Mucosa of stomach (tissue), 1 donor: ENCODE data around the gene MLEC.

Experiments used
- H3K27me3 ChIP-seq: one replicate; pipeline ENCODE4 v1.7.0; 2013; ENCODE audit warnings: mild to moderate bottlenecking, low read length; ENCODE audit not compliant: control insufficient read depth, insufficient read depth
- H3K36me3 ChIP-seq: one replicate; pipeline ENCODE4 v1.7.0; 2013; ENCODE audit warnings: low read length; ENCODE audit not compliant: control insufficient read depth, insufficient read depth
- H3K4me1 ChIP-seq: one replicate; pipeline ENCODE4 v1.7.0; 2013; ENCODE audit warnings: mild to moderate bottlenecking, low read length; ENCODE audit not compliant: control insufficient read depth, insufficient read depth
- H3K4me3 ChIP-seq: one replicate; pipeline ENCODE4 v1.7.0; 2013; ENCODE audit warnings: low read length
- H3K9ac ChIP-seq: one replicate; pipeline ENCODE4 v1.7.0; 2013; ENCODE audit warnings: mild to moderate bottlenecking, low read length, moderate library complexity
- H3K9me3 ChIP-seq: one replicate; pipeline ENCODE4 v1.7.0; 2013; ENCODE audit warnings: mild to moderate bottlenecking, low read length, moderate library complexity; ENCODE audit not compliant: control insufficient read depth
- donor health status: Pancreatic carcinoma.

The MLEC gene

DNA sequence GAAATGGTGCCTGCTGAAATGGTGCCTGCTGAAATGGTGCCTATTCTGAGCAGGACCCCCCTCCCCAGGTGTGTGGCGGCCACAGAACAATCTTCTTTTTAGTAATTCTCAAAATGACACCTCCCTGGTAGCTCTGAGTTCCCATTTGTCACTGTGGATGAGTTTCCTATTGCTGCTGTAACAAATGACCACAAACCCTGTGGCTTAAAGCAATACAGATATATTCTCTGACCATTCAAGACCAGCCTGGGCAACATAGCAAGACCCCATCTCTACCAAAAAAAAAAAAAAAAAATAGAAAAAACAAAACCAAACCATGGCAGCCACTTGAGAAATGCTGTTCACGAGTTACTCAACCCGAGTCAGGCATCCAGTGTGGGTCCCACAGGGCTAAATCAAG is 46.6 kb downstream of the MLEC start:
- Histone ChIP-seq H3K4me3 (no peak overlapping the region), H3K36me3 (no peaks in the 10 kb centered on the region), H3K4me1 (no peaks in the 10 kb centered on the region), H3K9ac (no peak overlapping the region), H3K9me3 (no peaks in the 10 kb centered on the region), H3K27me3 (no peaks in the 10 kb centered on the region)

- Histone ChIP-seq H3K36me3 (no peaks in the 10 kb centered on the region), H3K4me3 (no peak overlapping the region), H3K9ac (no peak overlapping the region), H3K9me3 (no peaks in the 10 kb centered on the region), H3K4me1 (no peaks in the 10 kb centered on the region), H3K27me3 (no peaks in the 10 kb centered on the region)
These were observed 47.3 kb downstream of the MLEC start for GRCh38 chr12:120734210-120734609.

DNA sequence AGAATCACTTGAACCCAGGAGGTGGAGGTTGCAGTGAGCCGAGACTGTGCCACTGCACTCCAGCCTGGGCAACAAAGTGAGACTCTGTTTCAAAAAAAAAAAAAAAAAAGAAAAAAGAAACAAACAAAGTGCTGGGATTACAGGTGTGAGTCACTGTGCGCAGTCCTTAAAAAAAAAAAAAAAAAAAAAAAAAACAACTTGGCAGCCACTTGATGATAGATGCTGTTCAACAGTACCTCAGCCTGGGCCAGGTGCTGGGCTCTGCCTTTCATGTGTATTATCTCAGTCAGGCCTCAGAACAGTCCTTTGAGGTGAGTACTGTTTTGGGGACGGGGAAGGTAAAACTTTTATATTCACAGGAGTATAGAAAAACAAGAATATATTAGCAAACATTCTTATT is 48.2 kb downstream of the MLEC start:
- Histone ChIP-seq H3K4me1 (no peaks in the 10 kb centered on the region), H3K27me3 (no peaks in the 10 kb centered on the region), H3K9me3 (no peaks in the 10 kb centered on the region), H3K36me3 (no peaks in the 10 kb centered on the region), H3K4me3 (no peak overlapping the region), H3K9ac (no peak overlapping the region)

GRCh38 chr12:120736404-120737331 is 49.7 kb downstream of the MLEC start:
- Histone ChIP-seq H3K36me3 (no peaks in the 10 kb centered on the region), H3K4me1 (no peaks in the 10 kb centered on the region), H3K9me3 (no peaks in the 10 kb centered on the region), H3K4me3 (no peak overlapping the region), H3K27me3 (no peaks in the 10 kb centered on the region), H3K9ac (no peak overlapping the region)

GRCh38 chr12:120737557-120738251 is 50.8 kb downstream of the MLEC start:
- Histone ChIP-seq H3K9ac (no peak overlapping the region), H3K9me3 (no peaks in the 10 kb centered on the region), H3K4me3 (no peak overlapping the region), H3K27me3 (no peaks in the 10 kb centered on the region), H3K36me3 (no peaks in the 10 kb centered on the region), H3K4me1 (no peaks in the 10 kb centered on the region)

DNA sequence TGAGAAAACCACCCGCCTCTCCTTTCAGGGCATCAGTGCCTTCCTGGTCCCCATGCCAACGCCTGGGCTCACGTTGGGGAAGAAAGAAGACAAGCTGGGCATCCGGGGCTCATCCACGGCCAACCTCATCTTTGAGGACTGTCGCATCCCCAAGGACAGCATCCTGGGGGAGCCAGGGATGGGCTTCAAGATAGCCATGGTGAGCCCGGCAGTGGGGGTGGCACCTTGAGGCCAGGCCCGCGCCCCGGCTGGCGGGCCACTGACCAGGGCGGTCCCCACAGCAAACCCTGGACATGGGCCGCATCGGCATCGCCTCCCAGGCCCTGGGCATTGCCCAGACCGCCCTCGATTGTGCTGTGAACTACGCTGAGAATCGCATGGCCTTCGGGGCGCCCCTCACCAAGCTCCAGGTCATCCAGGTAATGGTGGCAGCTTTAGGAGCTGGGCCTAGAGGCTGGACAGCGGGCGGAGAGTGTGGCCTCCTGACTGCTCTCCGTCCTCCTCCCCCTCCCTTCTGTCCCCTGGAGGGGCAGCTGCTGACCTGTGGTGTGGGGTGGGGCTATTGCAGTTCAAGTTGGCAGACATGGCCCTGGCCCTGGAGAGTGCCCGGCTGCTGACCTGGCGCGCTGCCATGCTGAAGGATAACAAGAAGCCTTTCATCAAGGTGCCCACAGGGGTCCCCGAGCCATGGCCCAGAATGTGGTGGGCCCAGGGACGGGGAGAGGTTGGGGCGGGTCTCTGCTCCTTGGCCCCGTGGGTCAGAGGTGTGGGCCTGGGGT is 51.5 kb downstream of the MLEC start:
- Histone ChIP-seq H3K9me3 (no peaks in the 10 kb centered on the region), H3K4me3 (no peak overlapping the region), H3K9ac (no peak overlapping the region), H3K27me3 (no peaks in the 10 kb centered on the region), H3K36me3 (no peaks in the 10 kb centered on the region), H3K4me1 (no peaks in the 10 kb centered on the region)

DNA sequence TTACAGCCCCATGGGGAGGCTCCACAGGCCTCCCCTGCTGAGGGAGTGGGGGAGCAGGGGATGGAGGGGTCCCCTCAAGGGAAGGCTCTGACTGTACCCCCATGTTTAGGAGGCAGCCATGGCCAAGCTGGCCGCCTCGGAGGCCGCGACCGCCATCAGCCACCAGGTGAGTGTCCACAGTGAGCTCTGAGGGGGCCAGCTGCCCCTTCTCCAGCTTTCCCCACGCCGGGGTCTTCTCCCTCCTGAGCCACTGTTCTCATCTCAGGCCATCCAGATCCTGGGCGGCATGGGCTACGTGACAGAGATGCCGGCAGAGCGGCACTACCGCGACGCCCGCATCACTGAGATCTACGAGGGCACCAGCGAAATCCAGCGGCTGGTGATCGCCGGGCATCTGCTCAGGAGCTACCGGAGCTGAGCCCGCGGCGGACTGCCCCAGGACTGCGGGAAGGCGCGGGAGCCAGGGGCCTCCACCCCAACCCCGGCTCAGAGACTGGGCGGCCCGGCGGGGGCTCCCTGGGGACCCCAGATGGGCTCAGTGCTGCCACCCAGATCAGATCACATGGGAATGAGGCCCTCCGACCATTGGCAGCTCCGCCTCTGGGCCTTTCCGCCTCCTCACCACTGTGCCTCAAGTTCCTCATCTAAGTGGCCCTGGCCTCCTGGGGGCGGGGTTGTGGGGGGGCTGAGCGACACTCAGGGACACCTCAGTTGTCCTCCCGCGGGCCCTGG is 52.2 kb downstream of the MLEC start:
- H3K9me3 ChIP-seq, result no peaks in the 10 kb centered on the region
- H3K36me3 ChIP-seq, result no peaks in the 10 kb centered on the region
- H3K9ac ChIP-seq, result no peak overlapping the region
- H3K27me3 ChIP-seq, result no peaks in the 10 kb centered on the region
- no peak overlapping the region for H3K4me3 ChIP-seq
- H3K4me1 ChIP-seq, result no peaks in the 10 kb centered on the region

DNA sequence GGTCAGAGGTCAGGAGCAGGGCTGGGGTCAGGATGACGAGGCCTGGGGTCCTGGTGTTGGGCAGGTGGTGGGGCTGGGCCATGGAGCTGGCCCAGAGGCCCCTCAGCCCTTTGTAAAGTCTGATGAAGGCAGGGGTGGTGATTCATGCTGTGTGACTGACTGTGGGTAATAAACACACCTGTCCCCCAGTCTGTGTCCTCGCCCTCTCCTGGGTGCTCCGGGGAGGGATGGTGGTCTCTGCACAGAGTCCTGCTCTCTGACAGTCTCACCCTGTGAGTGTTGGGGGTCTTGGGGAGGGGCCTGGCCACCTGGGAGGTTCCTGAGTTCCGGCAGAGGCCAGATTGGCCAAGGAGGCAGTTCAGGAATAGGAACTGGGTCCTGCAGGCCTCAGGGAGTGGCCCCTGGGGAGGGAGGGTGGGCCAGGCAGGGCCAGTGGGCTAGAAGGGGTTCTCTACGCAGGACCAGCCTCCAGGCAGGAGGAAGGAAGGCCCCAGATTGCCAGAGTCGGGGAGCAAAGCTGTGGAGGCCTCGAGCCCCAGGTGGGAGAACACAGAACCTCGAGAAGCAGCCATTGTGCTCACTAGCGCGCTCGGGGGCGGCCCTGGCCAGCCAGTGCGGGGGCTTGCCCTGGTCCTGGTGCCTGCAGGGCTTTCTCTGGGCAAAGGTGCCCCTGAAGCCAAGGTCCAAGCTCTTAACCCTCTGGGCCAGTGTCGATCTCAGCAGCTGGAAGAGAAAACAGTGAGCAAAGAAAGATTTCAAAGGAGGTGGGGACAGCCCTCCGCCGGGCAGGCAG is 53.1 kb downstream of the MLEC start:
- Histone ChIP-seq H3K9me3 (no peaks in the 10 kb centered on the region), H3K27me3 (no peaks in the 10 kb centered on the region), H3K9ac (no peak overlapping the region), H3K4me1 (no peaks in the 10 kb centered on the region), H3K36me3 (no peaks in the 10 kb centered on the region), H3K4me3 (no peak overlapping the region)

- Histone ChIP-seq H3K36me3 (no peaks in the 10 kb centered on the region), H3K9me3 (no peaks in the 10 kb centered on the region), H3K4me3 (no peak overlapping the region), H3K27me3 (no peaks in the 10 kb centered on the region), H3K4me1 (no peaks in the 10 kb centered on the region), H3K9ac (no peak overlapping the region)
These were observed 53.9 kb downstream of the MLEC start for GRCh38 chr12:120740871-120741270.

- Histone ChIP-seq H3K9me3 (no peaks in the 10 kb centered on the region), H3K27me3 (no peaks in the 10 kb centered on the region), H3K9ac (no peak overlapping the region), H3K36me3 (no peaks in the 10 kb centered on the region), H3K4me3 (no peak overlapping the region), H3K4me1 (no peaks in the 10 kb centered on the region)
These were observed 54.8 kb downstream of the MLEC start for GRCh38 chr12:120741476-120742421.
